K562 (cell line): Measurements from ENCODE around the gene WASL.

Experiments used
- CHD2 ChIP-seq: IDR thresholded peaks from 2 replicates; pipeline ENCODE4 v1.6.1; 2011; ENCODE audit warnings: low read depth, low read length
- FOXP4 ChIP-seq: sonication (generic); formaldehyde crosslinking; IDR thresholded peaks from 2 replicates; pipeline ENCODE4 v1.8.0; 2022; ENCODE audit warnings: mild to moderate bottlenecking, missing genetic modification reagents, borderline replicate concordance
- NFYB ChIP-seq: IDR thresholded peaks from 2 replicates; pipeline ENCODE4 v1.6.1; 2011; ENCODE audit warnings: mild to moderate bottlenecking, moderate library complexity; ENCODE audit not compliant: insufficient read length; ENCODE audit errors: extremely low read depth
- POLR2A ChIP-seq: fragments of 450-650 bp; conservative IDR thresholded peaks from 2 replicates; pipeline ENCODE4 v1.6.1; 2016
- SMARCA4 ChIP-seq: fragments of 450-650 bp; IDR thresholded peaks from 2 replicates; pipeline ENCODE4 v1.6.1; 2016

DNA sequence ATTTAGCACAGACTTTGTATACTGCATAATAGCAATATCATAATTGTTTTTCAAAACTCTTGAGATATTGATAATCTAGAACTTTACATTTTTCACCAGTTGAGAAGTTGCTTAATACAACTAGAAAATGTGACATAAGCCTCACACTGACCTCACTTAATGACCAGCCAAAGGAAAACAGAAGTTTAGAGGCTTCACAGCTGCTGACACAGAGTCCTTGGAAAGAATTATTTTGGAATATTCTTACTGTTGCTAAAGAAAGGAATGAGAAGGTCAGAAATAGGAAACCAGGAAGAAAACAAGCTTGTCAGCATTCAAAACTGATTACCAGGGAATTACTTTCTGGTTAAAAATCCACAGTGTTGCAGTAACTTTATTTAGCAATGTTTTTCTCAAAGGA, 35.5 kb upstream of the WASL start:
- no peak for TF ChIP-seq CHD2
- no peak for TF ChIP-seq POLR2A
- no peak for TF ChIP-seq SMARCA4
- no peak for TF ChIP-seq NFYB
- no peak for TF ChIP-seq FOXP4
